Motor neuron (in vitro differentiated cells): ENCODE data around the gene MAGIX. TPM values are rescaled to one million over a fixed set of nuclear protein-coding genes. Genes with fewer than 3 reads are reported as not detected.
A peak's percentile ranks its signal among the peaks of the same experiment; 100 is the strongest.

ENCODE experiments used
- ATAC-seq, 8 experiments: fragments of 200-7000 bp; cut with Tn5 transposase; replicated peaks in 6 of 8; 2 replicates each; pipeline ENCODE4 v1.8.0; 2021; ENCODE audit warnings: mild to moderate bottlenecking in 8 of 8, moderate library complexity in 8 of 8
- H3K27ac ChIP-seq, 2 donors: fragments of 250-450 bp; sonication (Bioruptor Pico); 2 replicates each; pipeline ENCODE4 v1.9.0; 2021; ENCODE audit warnings: antibody characterized with exemption in 2 of 2, mild to moderate bottlenecking in 2 of 2, moderate library complexity in 1 of 2
- H3K4me1 ChIP-seq, 2 donors: fragments of 250-450 bp; sonication (Bioruptor Pico); replicated peaks in 1 of 2; 2 replicates each; pipeline ENCODE4 v1.6.1; 2021; ENCODE audit warnings: antibody characterized with exemption in 2 of 2, mild to moderate bottlenecking in 2 of 2, moderate library complexity in 1 of 2
- H3K4me3 ChIP-seq, 5 donors: fragments of 250-450 bp; sonication (Bioruptor Pico); 2 replicates each; pipeline ENCODE4 v1.9.0; 2021; ENCODE audit warnings: antibody characterized with exemption in 5 of 5, mild to moderate bottlenecking in 5 of 5, moderate library complexity in 4 of 5
- WGBS, 10 experiments: fragments of 450-650 bp; shearing (Covaris generic); methylation state at CpG; one replicate each; pipeline ENCODE4 v1.0.0; 2022; 5-methylcytosine and 5-hydroxymethylcytosine counted together
- in situ Hi-C, 9 experiments: fragments of 400-800 bp; cut with MboI; loops; one replicate each; pipeline ENCODE4 v1.15.0; 2021; ENCODE audit warnings: low sequenced_read_pairs in 9 of 9, low pct_unique_long_range_greater_than_20kb in 2 of 9; ENCODE audit not compliant: unreplicated experiment in 9 of 9
- total RNA-seq, 8 experiments: library from RNA; unstranded; fragments of 300-600 nt; gene quantifications; 2 replicates each; pipeline versions ENCODE4 v1.2.3 to v1.2.4, GENCODE V29; 2022

MAGIX gene
- total RNA-seq, 8 experiments from 2014 or later, result 0.57 to 2.7 (median 1.4) TPM

GRCh38 chrX:49190821-49191573 lies 28.4 kb downstream of the MAGIX start:
- peak; percentile 88 to 93 (median 91) for ATAC-seq
- Histone ChIP-seq H3K4me1 (peaks cover 13 to 17% of the 10 kb centered on the region in 2 donors), H3K4me3 (peak overlapping the region; percentile 43 to 93 (median 53)), H3K27ac (peak overlapping the region; percentile 82 to 91)
- in situ Hi-C loops, result no loop called here
- 0 to 51% (median 3%) methylated on average over 2 to 16 of the region's 32 CpGs; no CpG with 5 or more reads in 5 of the 10 experiments for WGBS, 10 experiments

- WGBS, 10 experiments, result 0 to 23% (median 11%) methylated on average over 1 to 8 of the region's 34 CpGs; no CpG with 5 or more reads in 5 of the 10 experiments
- peak overlapping the region; percentile 82 to 91 for H3K27ac ChIP-seq
- peaks cover 7 to 11% of the 10 kb centered on the region in 2 donors for H3K4me1 ChIP-seq
- in situ Hi-C loops, result no loop called here
- peak overlapping the region; percentile 43 to 93 (median 53) for H3K4me3 ChIP-seq
- peak in 2 of 8 experiments; percentile 1 to 6 for ATAC-seq
Observed at GRCh38 chrX:49191574-49192011, 29.0 kb downstream of the MAGIX start.

- ATAC-seq, result no peak
- no peak overlapping the region for H3K27ac ChIP-seq
- peaks cover 0 to 5% of the 10 kb centered on the region in 2 donors for H3K4me1 ChIP-seq
- WGBS, 10 experiments, result 0 to 100% (median 59%) methylated on average over 1 to 3 of the region's 10 CpGs; no CpG with 5 or more reads in 2 of the 10 experiments
- no peak overlapping the region for H3K4me3 ChIP-seq
- in situ Hi-C loops, result no loop called here
Observed at GRCh38 chrX:49192722-49193328, 30.3 kb downstream of the MAGIX start.

GRCh38 chrX:49193542-49193964 lies 31.0 kb downstream of the MAGIX start:
- Histone ChIP-seq H3K27ac (no peak overlapping the region), H3K4me3 (no peak overlapping the region), H3K4me1 (peaks cover 0 to 5% of the 10 kb centered on the region in 2 donors)
- in situ Hi-C loops, result no loop called here
- 67% methylated on average over 1 of the region's 2 CpGs; no CpG with 5 or more reads in 9 of the 10 experiments for WGBS, 10 experiments
- ATAC-seq, result no peak

DNA sequence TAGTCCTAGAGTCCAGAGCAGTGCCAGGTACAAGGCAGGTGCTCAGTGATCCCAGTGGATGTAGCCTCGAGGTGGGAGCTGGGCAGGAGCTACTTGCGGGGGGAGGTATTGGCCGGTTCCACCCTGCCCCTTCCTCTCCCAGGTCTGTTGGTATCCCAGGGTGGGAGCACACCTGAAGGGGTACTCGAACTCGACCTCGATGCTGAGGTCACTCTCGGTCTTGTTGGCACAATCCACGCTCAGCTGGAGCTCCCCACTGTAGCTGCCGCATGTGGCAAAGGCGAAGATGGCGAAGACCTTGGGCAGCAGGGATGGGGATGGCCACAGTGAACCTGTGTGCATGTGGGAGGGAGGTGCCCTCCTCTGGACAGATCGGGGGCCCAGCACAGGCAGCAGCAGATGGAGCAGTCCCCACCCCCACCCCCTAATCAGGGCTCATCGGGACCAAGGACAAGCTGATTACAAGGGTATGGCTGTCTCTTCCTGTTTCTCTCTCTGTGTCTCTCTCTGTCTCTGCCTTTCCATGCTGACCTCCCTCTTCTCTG lies 35.1 kb downstream of the MAGIX start:
- 40% methylated on average over 1 of the region's 13 CpGs; no CpG with 5 or more reads in 9 of the 10 experiments for WGBS, 10 experiments
- in situ Hi-C loops, result no loop called here

DNA sequence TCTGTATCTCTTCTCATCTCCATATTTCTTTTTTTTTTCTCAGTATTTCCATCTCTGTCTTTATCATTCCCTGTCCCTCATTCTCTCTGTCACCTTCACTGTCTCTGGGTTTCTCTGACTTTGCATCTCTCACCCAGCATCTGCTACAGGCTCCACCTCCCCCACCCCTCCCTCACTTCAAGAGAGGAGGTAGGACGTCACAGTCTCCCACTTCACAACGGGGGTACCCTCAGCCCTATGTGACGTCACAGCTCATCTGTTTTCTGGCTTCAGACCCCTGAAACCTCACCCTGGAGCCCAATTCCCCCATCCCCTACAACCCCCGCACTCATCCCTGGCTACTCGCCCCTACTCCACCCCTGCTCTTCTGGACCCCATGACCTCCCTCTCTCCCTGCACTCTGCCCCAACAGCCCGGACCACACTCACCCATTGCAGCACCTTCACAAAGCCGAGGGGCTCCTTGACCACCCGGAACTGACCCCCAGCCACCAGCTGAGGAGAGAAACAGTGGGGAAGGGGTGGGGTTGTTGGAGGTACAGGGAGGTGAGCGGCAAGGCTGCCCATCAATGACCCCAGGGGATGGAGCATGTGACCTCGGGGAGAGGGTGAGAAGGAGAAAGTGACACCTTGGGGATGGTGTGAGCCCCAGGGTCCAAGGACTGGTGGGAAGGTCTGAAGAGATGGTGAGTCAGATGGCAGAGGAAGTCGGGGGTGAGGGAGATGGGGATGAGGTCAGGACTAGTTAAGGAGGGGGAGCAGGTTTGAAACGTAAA lies 36.2 kb downstream of the MAGIX start:
- 0 to 20% (median 0%) methylated on average over 1 to 3 of the region's 12 CpGs; no CpG with 5 or more reads in 7 of the 10 experiments for WGBS, 10 experiments
- H3K4me3 ChIP-seq, result peak overlapping the region; percentile 55 to 79 (median 72)
- peak in 4 of 8 experiments; percentile 13 to 18 (median 14) for ATAC-seq

More for the DNA sequence above, 35.1 kb downstream of the MAGIX start:
- ATAC-seq, result no peak
- H3K4me3 ChIP-seq, result no peak overlapping the region
- no peak overlapping the region for H3K27ac ChIP-seq
- peaks cover 4 to 5% of the 10 kb centered on the region in 2 donors for H3K4me1 ChIP-seq

DNA sequence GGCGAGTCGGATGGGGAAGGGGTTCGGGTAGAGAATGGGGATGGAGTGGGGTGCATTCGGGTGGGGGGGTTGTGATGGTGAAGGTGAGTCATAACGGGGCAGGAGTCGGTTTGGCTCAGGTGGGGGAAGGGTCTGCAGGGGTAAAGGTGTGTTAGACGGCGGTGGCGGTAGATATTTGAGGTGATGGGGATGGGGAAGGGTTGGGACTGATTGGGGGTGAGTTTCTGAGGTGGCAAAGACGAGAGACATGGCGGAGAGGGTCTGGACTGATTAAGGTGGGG lies 36.7 kb downstream of the MAGIX start:
- peaks cover 4 to 5% of the 10 kb centered on the region in 2 donors for H3K4me1 ChIP-seq
- no peak for ATAC-seq
- H3K27ac ChIP-seq, result peak overlapping the region; percentile 75 to 86
- peak overlapping the region; percentile 55 to 79 (median 72) for H3K4me3 ChIP-seq
- in situ Hi-C loops, result no loop called here
- no CpG with 5 or more reads among the region's 11 CpGs for WGBS, 10 experiments

More for the DNA sequence above, 36.2 kb downstream of the MAGIX start:
- in situ Hi-C loops, result no loop called here
- no peak overlapping the region for H3K27ac ChIP-seq
- peaks cover 4 to 5% of the 10 kb centered on the region in 2 donors for H3K4me1 ChIP-seq

- H3K4me1 ChIP-seq, result peaks cover 4 to 5% of the 10 kb centered on the region in 2 donors
- in situ Hi-C loops, result no loop called here
- peak within 1 kb of the TSS; percentile 55 to 79 (median 72) for H3K4me3 ChIP-seq
- peak within 1 kb of the TSS; percentile 76 to 86 for H3K27ac ChIP-seq
- 0 to 37% (median 16%) methylated on average over 1 to 4 of the region's 61 CpGs; no CpG with 5 or more reads in 5 of the 10 experiments for WGBS, 10 experiments
- ATAC-seq, result peak; percentile 92 to 100 (median 94)
Observed at GRCh38 chrX:49199906-49200771, 37.6 kb downstream of the MAGIX start, which contains the start of gene SYP. Gene SYP (minus strand): TSS chrX:49200193. CDS start chrX:49200186, 7 bp downstream.

GRCh38 chrX:49202022-49202421 lies 39.5 kb downstream of the MAGIX start:
- in situ Hi-C loops, result no loop called here
- no peak for ATAC-seq
- no peak overlapping the region for H3K4me3 ChIP-seq
- H3K4me1 ChIP-seq, result peaks cover 4 to 5% of the 10 kb centered on the region in 2 donors
- no peak overlapping the region for H3K27ac ChIP-seq
- 58 to 100% (median 84%) methylated on average over 1 to 2 of the region's 2 CpGs; no CpG with 5 or more reads in 5 of the 10 experiments for WGBS, 10 experiments

DNA sequence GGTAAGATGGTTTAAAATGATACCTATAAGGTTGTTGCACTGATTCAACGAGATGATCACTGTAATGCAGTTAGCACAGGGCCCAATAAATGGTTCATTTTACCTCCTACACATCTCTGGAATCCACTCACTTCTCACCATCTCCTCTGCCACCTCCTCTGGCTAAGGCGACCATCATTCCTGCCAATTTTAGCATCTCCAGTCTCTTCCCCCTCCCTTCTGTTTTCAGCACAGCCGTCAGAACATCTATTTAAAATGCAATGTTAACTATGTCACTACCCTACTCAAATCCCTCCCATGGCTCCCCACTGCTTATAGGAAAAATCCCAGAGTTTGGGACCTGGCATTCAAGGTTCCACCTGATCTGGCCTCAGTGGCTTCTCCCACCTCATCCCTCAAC lies 41.0 kb downstream of the MAGIX start:
- H3K27ac ChIP-seq, result no peak overlapping the region
- ATAC-seq, result no peak
- WGBS, 10 experiments, result 15 to 100% (median 20%) methylated on average over 1 to 3 of the region's 3 CpGs; no CpG with 5 or more reads in 7 of the 10 experiments

DNA sequence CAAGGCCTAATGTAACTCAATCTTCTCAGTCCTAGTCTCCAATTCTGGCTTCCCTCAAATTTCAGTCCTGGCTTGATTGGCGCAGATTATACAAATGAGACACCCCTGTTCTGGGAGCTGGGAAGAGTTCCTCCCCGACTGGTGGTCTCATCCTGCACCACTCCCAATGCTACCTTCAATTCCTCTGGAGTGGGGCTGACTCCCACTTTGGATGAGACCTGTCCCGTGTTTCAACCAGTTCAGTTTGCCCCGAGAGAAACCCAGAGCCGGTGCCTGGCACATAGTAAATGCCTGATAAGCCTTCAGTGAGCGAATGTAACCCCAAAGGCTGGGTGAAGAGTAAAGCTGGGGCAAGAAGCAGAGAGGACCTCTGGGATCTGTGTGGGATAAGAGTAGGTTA lies 41.5 kb downstream of the MAGIX start:
- in situ Hi-C loops, result no loop called here

More for the DNA sequence above, 41.0 kb downstream of the MAGIX start:
- Histone ChIP-seq H3K4me3 (no peak overlapping the region), H3K4me1 (peaks cover 4 to 5% of the 10 kb centered on the region in 2 donors)
- in situ Hi-C loops, result no loop called here

DNA sequence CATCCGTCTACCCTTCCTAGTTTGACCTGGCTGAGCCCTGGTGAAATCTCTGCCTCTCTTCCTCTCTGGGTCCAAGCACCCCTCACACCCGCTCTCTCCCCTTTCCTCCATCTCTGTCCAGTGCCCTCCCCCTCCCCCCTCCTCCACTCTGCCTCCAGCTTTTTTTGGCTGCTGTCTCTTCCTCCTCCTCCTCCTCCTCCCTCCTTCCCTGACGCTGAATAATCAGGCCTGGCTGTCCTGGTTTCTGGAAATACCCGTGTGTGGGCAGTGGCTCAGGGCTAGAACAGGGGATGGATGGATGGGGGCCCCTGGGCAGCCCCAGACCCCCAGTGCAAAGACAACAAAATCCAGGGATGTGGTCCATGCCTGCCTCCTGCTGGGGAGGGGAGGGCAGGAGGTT lies 42.2 kb downstream of the MAGIX start:
- Histone ChIP-seq H3K27ac (no peak overlapping the region), H3K4me1 (peaks cover 4 to 5% of the 10 kb centered on the region in 2 donors), H3K4me3 (no peak overlapping the region)
- no CpG with 5 or more reads among the region's 4 CpGs for WGBS, 10 experiments
- ATAC-seq, result no peak
- in situ Hi-C loops, result no loop called here

More for the DNA sequence above, 41.5 kb downstream of the MAGIX start:
- ATAC-seq, result no peak
- WGBS, 10 experiments, result 68% methylated on average over 6 of the region's 6 CpGs; no CpG with 5 or more reads in 9 of the 10 experiments
- Histone ChIP-seq H3K27ac (no peak overlapping the region), H3K4me1 (peaks cover 4 to 5% of the 10 kb centered on the region in 2 donors), H3K4me3 (no peak overlapping the region)
